GM19372 (cell line): ENCODE results near the gene RHOBTB3.
"Not testable (repeated sequence)": the region's sequence is repeated elsewhere in the genome, so short reads cannot be mapped to it uniquely, and the experiment has no call there.

ENCODE experiments used
- ATAC-seq: cut with Tn5 transposase; IDR thresholded peaks from one replicate; pipeline ENCODE4 v1.9.1; 2021; ENCODE audit warnings: mild to moderate bottlenecking, low read depth, moderate library complexity; ENCODE audit not compliant: unreplicated experiment

RHOBTB3 gene

GRCh38 chr5:95713246-95713645, 17.9 kb upstream of the RHOBTB3 start:
- ATAC-seq: not testable (repeated sequence)

- no peak for ATAC-seq
Measured at GRCh38 chr5:95713960-95714710, 17.0 kb upstream of the RHOBTB3 start.

GRCh38 chr5:95715799-95716461, 15.2 kb upstream of the RHOBTB3 start:
- no peak for ATAC-seq

- ATAC-seq: no peak
Measured at GRCh38 chr5:95717439-95717838, 13.7 kb upstream of the RHOBTB3 start.

- peak; percentile 87 for ATAC-seq
Measured at GRCh38 chr5:95718203-95718602, 12.9 kb upstream of the RHOBTB3 start.

GRCh38 chr5:95718738-95719137, 12.4 kb upstream of the RHOBTB3 start:
- no peak for ATAC-seq

- ATAC-seq: no peak
Measured at GRCh38 chr5:95720094-95720786, 10.9 kb upstream of the RHOBTB3 start.

GRCh38 chr5:95721582-95722295, 9.4 kb upstream of the RHOBTB3 start:
- no peak for ATAC-seq

- ATAC-seq: no peak
Measured at GRCh38 chr5:95723632-95724369, 7.3 kb upstream of the RHOBTB3 start.

GRCh38 chr5:95725071-95725820, 5.9 kb upstream of the RHOBTB3 start:
- ATAC-seq: no peak

GRCh38 chr5:95725937-95726810, 5.0 kb upstream of the RHOBTB3 start:
- ATAC-seq: no peak

GRCh38 chr5:95726811-95727763, 4.0 kb upstream of the RHOBTB3 start:
- ATAC-seq: no peak

GRCh38 chr5:95727764-95728191, 3.4 kb upstream of the RHOBTB3 start:
- ATAC-seq: no peak

GRCh38 chr5:95728494-95729114, 2.5 kb upstream of the RHOBTB3 start:
- no peak for ATAC-seq

- ATAC-seq: no peak
Measured at GRCh38 chr5:95729115-95730010, 1.8 kb upstream of the RHOBTB3 start.
